Adrenal gland (tissue), 12 donors: Measurements from ENCODE around the gene WDR62. TPM values are rescaled to one million over a fixed set of nuclear protein-coding genes. Genes with fewer than 3 reads are reported as not detected.

Experiments
- DNase-seq, 7 donors: peaks; one replicate each; pipeline ENCODE4 v3.0.0-alpha.2; 2019 to 2020
- H3K27ac ChIP-seq, 5 donors: fragments of 200-600 bp; sonication (generic) in 4 of 5; 1 replicate in 3 of 5; 2 replicates in 2 of 5; pipeline versions ENCODE4 v1.5.1 to v1.8.0; 2016 to 2020; ENCODE audit warnings: mild to moderate bottlenecking in 1 of 5
- H3K27me3 ChIP-seq: fragments of 200-600 bp; 2 replicates; pipeline ENCODE4 v1.8.0; 2021
- H3K36me3 ChIP-seq, 2 donors: fragments of 200-600 bp; replicated peaks in 1 of 2; 1 replicate in 1 of 2; 2 replicates in 1 of 2; pipeline versions ENCODE4 v1.5.1 to v1.8.0; 2018 to 2022
- H3K4me1 ChIP-seq, 2 donors: fragments of 200-600 bp; replicated peaks in 1 of 2; 1 replicate in 1 of 2; 2 replicates in 1 of 2; pipeline versions ENCODE4 v1.5.1 to v1.8.0; 2018 to 2021
- H3K4me3 ChIP-seq, 4 donors: fragments of 200-600 bp; sonication (generic) in 3 of 4; one replicate each; pipeline ENCODE4 v1.5.1; 2016 to 2018
- H3K9me3 ChIP-seq, 3 donors: fragments of 200-600 bp; sonication (generic) in 1 of 3; replicated peaks in 1 of 3; 1 replicate in 2 of 3; 2 replicates in 1 of 3; pipeline versions ENCODE4 v1.5.1 to v1.8.0; 2016 to 2021
- POLR2A ChIP-seq, 2 donors: fragments of 450-650 bp; IDR thresholded peaks; one replicate each; pipeline ENCODE4 v1.6.1; 2017; ENCODE audit warnings: antibody characterized with exemption in 2 of 2, mild to moderate bottlenecking in 2 of 2, moderate library complexity in 1 of 2
- WGBS, 4 donors: extraction: QIAGEN DNeasy Blood & Tissue Kit in 2 of 4; methylation state at CpG; one replicate each; pipeline versions ENCODE4 v1.1.5 to v1.1.7; 2013 to 2017; 5-methylcytosine and 5-hydroxymethylcytosine counted together
- intact Hi-C, 2 donors: fragments of 100-400 bp; cut with DNase I; formaldehyde crosslinking; loops; one replicate each; pipeline versions ENCODE4 v1.14.1 to v1.15.0; 2022 to 2023
- polyA plus RNA-seq, 3 donors: library from polyadenylated mRNA; stranded (reverse); fragments of 200-250 nt in 2 of 3; fragments of 350-450 nt in 1 of 3; fragmentation: Illumina TruSeq in 1 of 3; extraction: RNeasy Lipid Tissue Mini Kit (QIAGEN cat#74804) in 1 of 3; gene quantifications; one replicate each; pipeline ENCODE4 v1.2.3, GENCODE V29; 2013 to 2014
- total RNA-seq, 9 donors: library from RNA; depleted of rRNA in 4 of 9; stranded (reverse); fragments of >200 nt in 4 of 9; fragments of 120-200 nt in 1 of 9; fragmentation: NEBNext Ultra II Directional in 1 of 9; extraction: Animal tissue kit (Norgen Biotek cat#: 25700) in 1 of 9; gene quantifications; one replicate each; pipeline versions ENCODE4 v1.1.0 to v1.2.4, GENCODE V29; 2013 to 2023
- TF ChIP-seq, protein P1 (sequence below), 6 experiments: fragments of 450-650 bp in 4 of 6; fragments of 200-600 bp in 2 of 6; sonication (generic) in 1 of 6; IDR thresholded peaks; 1 replicate in 5 of 6; 2 replicates in 1 of 6; pipeline versions ENCODE4 v1.5.1 to v1.8.0; 2016 to 2021; ENCODE audit warnings: antibody characterized with exemption in 6 of 6, mild to moderate bottlenecking in 2 of 6, moderate library complexity in 1 of 6
- donor health status: healthy with polysubstance abuse.
- donor health status: Bipolar disorder and iron deficiency.
- donor health status: DM: yes; HTN: yes; CAD: no.
- donor health status: DM: no; HTN: no; CAD: no.
- donor health status: DM: no; HTN: no; CAD: no.
- donor health status: DM: yes; HTN: yes; CAD: no.

Gene WDR62
- total and polyA plus RNA-seq, 12 donors, result 0.12 to 2.0 (median 0.70) TPM; not detected in 1

DNA sequence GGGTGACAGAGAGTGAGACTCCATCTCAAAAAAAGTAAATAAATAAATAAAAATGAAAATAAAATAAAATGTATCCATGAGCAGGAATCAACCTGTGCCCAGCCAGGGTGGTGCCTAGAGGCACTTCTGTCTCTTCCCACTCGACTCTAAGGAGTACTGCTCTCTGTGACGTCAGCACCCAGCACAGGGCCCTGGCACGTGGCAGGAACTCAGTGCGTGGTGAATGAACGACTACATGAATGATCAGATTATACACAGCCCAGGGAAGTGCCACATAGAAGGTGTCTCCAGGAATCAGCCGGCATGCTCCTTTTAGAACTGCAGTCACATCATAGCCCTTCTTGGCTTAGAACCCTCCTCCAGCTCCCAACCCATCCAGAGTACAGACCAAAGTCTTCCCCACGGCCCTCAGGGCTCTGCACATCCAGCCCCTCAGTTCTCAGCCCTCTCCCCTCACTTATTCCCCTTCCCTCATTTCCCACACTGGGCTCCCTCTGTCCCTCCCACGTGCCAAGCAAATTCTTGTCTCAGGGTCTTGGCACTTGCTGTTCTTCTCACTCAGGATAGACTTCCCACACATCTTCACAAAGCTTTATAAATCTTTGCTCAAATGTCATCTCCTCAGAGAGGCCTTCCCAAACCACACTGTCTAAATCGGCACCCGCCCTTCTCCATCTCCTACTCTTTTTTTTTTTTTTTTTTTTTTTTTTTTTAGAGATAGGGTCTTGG is 26.2 kb upstream of the WDR62 start:
- DNase-seq, result peak in 1 of 7 donors; percentile 85

DNA sequence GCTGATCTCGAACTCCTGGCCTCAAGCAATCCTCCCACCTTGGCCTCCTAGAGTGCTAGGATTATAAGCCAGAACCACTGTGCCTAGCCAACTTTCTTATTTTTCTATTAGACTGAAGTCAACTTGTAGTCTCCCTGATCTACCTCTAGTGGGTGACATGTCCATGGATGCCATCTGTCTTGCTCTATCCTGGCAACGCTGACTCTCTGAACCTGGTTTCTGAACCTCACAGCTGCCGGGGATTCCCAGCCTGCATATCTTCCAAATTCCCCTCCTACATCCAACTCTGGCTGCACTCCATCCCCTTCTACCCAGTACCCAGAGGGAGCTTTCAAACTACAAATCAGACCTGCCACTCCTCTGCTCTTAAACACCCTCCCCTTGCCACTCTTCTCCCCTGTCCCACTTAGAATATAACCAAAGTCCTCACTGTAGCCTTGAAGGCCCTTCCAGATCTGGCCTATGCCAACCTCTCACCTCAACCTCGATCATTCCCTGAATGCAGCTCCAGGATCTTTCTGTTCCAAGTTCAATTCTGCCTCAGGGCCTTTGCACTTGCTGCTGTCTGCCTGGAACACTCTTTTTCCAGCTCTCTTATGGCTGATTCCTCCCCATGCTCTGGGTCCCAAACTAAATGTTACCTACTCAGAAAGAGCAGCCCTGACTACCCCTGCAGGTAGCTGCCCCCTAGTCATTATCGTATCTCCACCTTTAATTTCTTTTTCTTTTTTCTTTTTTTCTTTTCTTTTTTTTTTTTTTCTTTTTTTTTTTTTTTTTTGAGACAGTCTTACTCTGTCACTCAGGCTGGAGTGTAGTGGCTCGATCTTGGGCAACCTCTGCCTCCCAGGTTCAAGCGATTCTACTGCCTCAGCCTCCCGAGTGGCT is 24.2 kb upstream of the WDR62 start:
- WGBS, 4 donors, result 86 to 89% (median 87%) methylated on average over 7 to 8 of the region's 8 CpGs
- TF ChIP-seq POLR2A (IDR thresholded peaks at IDR 0.05), result no peak
- TF ChIP-seq, protein P1, sequence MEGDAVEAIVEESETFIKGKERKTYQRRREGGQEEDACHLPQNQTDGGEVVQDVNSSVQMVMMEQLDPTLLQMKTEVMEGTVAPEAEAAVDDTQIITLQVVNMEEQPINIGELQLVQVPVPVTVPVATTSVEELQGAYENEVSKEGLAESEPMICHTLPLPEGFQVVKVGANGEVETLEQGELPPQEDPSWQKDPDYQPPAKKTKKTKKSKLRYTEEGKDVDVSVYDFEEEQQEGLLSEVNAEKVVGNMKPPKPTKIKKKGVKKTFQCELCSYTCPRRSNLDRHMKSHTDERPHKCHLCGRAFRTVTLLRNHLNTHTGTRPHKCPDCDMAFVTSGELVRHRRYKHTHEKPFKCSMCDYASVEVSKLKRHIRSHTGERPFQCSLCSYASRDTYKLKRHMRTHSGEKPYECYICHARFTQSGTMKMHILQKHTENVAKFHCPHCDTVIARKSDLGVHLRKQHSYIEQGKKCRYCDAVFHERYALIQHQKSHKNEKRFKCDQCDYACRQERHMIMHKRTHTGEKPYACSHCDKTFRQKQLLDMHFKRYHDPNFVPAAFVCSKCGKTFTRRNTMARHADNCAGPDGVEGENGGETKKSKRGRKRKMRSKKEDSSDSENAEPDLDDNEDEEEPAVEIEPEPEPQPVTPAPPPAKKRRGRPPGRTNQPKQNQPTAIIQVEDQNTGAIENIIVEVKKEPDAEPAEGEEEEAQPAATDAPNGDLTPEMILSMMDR (IDR thresholded peaks at IDR 0.05), result peak in 1 of 6 experiments; percentile 11
- no peak overlapping the region for H3K27ac ChIP-seq

More for the DNA sequence above, 26.2 kb upstream of the WDR62 start:
- TF ChIP-seq POLR2A (IDR thresholded peaks at IDR 0.05), result no peak
- TF ChIP-seq, protein P1 (IDR thresholded peaks at IDR 0.05), result no peak
- H3K9me3 ChIP-seq, result no peaks in the 10 kb centered on the region
- H3K27me3 ChIP-seq, result no peaks in the 10 kb centered on the region
- intact Hi-C loops, result no loop called here
- no peak overlapping the region for H3K4me3 ChIP-seq
- no peaks in the 10 kb centered on the region for H3K4me1 ChIP-seq
- H3K27ac ChIP-seq, result no peak overlapping the region
- H3K36me3 ChIP-seq, result no peaks in the 10 kb centered on the region
- 86 to 92% (median 88%) methylated on average over 10 of the region's 10 CpGs for WGBS, 4 donors

DNA sequence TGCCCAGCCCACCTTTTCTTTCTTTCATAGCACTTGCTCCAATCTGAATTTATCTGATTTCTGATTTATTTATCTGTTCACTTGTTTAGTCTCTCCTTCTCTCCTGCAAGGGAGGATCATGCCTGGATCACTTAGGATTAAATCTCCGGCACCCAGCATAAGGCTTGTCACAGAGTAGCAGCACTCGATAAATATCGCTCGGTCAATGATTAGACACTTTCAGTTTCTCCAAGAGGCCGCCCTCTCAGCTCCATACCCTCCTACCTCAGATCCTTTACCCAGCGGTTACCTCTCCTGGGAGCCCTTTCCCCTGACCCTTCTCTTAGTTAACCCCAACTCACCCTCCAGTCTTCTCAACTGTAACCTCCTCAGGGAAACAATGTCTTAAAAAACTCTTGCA is 23.4 kb upstream of the WDR62 start:
- Histone ChIP-seq H3K9me3 (no peaks in the 10 kb centered on the region), H3K4me3 (no peak overlapping the region), H3K36me3 (no peaks in the 10 kb centered on the region), H3K4me1 (no peaks in the 10 kb centered on the region), H3K27ac (no peak overlapping the region), H3K27me3 (no peaks in the 10 kb centered on the region)
- TF ChIP-seq, protein P1 (IDR thresholded peaks at IDR 0.05), result no peak
- TF ChIP-seq POLR2A (IDR thresholded peaks at IDR 0.05), result no peak
- intact Hi-C loops, result no loop called here
- WGBS, 4 donors, result 87 to 94% (median 91%) methylated on average over 6 of the region's 6 CpGs
- no peak for DNase-seq

More for the DNA sequence above, 24.2 kb upstream of the WDR62 start:
- no peaks in the 10 kb centered on the region for H3K27me3 ChIP-seq
- H3K4me1 ChIP-seq, result no peaks in the 10 kb centered on the region
- intact Hi-C loops, result no loop called here
- no peaks in the 10 kb centered on the region for H3K36me3 ChIP-seq
- H3K4me3 ChIP-seq, result no peak overlapping the region
- DNase-seq, result no peak
- no peaks in the 10 kb centered on the region for H3K9me3 ChIP-seq
